K562 (cell line): ENCODE measurements around the gene DNAH3. TPM values are rescaled to one million over a fixed set of nuclear protein-coding genes. Genes with fewer than 3 reads are reported as not detected.
"Not testable (repeated sequence)": the region's sequence is repeated elsewhere in the genome, so short reads cannot be mapped to it uniquely, and the experiment has no call there.

ENCODE experiments used
- ATAC-seq: fragments of 200-7000 bp; cut with Tn5 transposase; 3 replicates; pipeline ENCODE4 v1.9.1; 2020; ENCODE audit warnings: moderate library complexity
- BruUV-seq: library from RNA; stranded (reverse); fragments of 400-500 nt; replicated peaks from 2 replicates; lab custom pipeline; 2021; lab: Mats Ljungman, UMichigan
- CTCF ChIA-PET: fragments of 300-600 bp; formaldehyde crosslinking; extraction: SDS; loops from one replicate; lab custom pipeline; 2021; ENCODE audit warnings: low intra/inter-chr PET ratio; lab: Yijun Ruan, JAX
- POLR2A ChIA-PET: fragments of 300-600, 350-650 bp; sonication (Branson Sonifier 250); formaldehyde crosslinking; extraction: SDS; loops from one replicate; lab custom pipeline; 2021; ENCODE audit warnings: antibody characterized with exemption, inconsistent platforms; lab: Yijun Ruan, JAX
- DNase-seq, 4 experiments: peaks; one replicate each; pipeline versions ENCODE4 v3.0.0 to v3.0.0-alpha.2; 2011 to 2018; ENCODE audit warnings: low spot score in 3 of 4, mixed read lengths in 3 of 4; ENCODE audit errors: extremely low read depth in 1 of 4
- FAIRE-seq: peaks from 2 replicates; lab custom pipeline; 2011; peaks lifted over from hg19 to GRCh38; lab: Jason Lieb, UNC
- H2AFZ ChIP-seq: 2 replicates; pipeline ENCODE4 v1.6.0; 2011; ENCODE audit warnings: low read depth, low read length, control low read depth, inconsistent platforms
- H3K27ac ChIP-seq: fragments of 200-600 bp; 3 replicates; pipeline ENCODE4 v1.8.0; 2011; ENCODE audit warnings: low read depth, mild to moderate bottlenecking, control low read depth, inconsistent platforms, low read length, moderate library complexity, mixed read lengths; ENCODE audit errors: extremely low read depth
- H3K27me3 ChIP-seq, 2 experiments: fragments of 300-600 bp in 1 of 2; 2 replicates in 1 of 2; 3 replicates in 1 of 2; pipeline versions ENCODE4 v1.6.0 to v1.8.0; 2011; ENCODE audit warnings: inconsistent platforms in 2 of 2, low read length in 2 of 2, mild to moderate bottlenecking in 1 of 2, mixed read lengths in 1 of 2, moderate library complexity in 1 of 2; ENCODE audit not compliant: control insufficient read depth in 2 of 2, insufficient read depth in 2 of 2
- H3K36me3 ChIP-seq: fragments of 300-600 bp; 3 replicates; pipeline ENCODE4 v1.8.0; 2011; ENCODE audit warnings: mild to moderate bottlenecking, low read length, inconsistent platforms; ENCODE audit not compliant: control insufficient read depth, insufficient read depth
- H3K4me1 ChIP-seq, 2 experiments: fragments of 200-600 bp in 1 of 2; replicated peaks in 1 of 2; 2 replicates in 1 of 2; 3 replicates in 1 of 2; pipeline versions ENCODE4 v1.5.1 to v1.8.0; 2011; ENCODE audit warnings: inconsistent platforms in 2 of 2, low read length in 2 of 2, mild to moderate bottlenecking in 1 of 2, mixed read lengths in 1 of 2, moderate library complexity in 1 of 2; ENCODE audit not compliant: control insufficient read depth in 2 of 2, insufficient read depth in 2 of 2
- H3K4me2 ChIP-seq: 2 replicates; pipeline ENCODE4 v1.6.1; 2011; ENCODE audit warnings: low read length, control low read depth, inconsistent platforms, mixed read lengths; ENCODE audit not compliant: insufficient read depth
- H3K4me3 ChIP-seq: fragments of 200-600 bp; sonication (generic), shearing (Covaris generic); 2 replicates; pipeline ENCODE4 v1.5.1; 2016; ENCODE audit warnings: control low read depth, inconsistent platforms
- H3K79me2 ChIP-seq: fragments of 200-600 bp; 3 replicates; pipeline ENCODE4 v1.8.0; 2011; ENCODE audit warnings: low read length, inconsistent platforms; ENCODE audit not compliant: control insufficient read depth, insufficient read depth
- H3K9ac ChIP-seq, 2 experiments: 2 replicates each; pipeline versions ENCODE4 v1.6.0 to v1.6.1; 2011; ENCODE audit warnings: low read depth in 2 of 2, low read length in 2 of 2, control low read depth in 1 of 2, inconsistent platforms in 1 of 2, mild to moderate bottlenecking in 1 of 2, mixed read lengths in 1 of 2; ENCODE audit not compliant: insufficient read depth in 1 of 2
- H3K9me1 ChIP-seq: one replicate; pipeline ENCODE4 v1.6.0; 2011; ENCODE audit warnings: inconsistent platforms, mild to moderate bottlenecking, low read length, moderate library complexity; ENCODE audit not compliant: control insufficient read depth, insufficient read depth
- H3K9me3 ChIP-seq: replicated peaks from 2 replicates; pipeline ENCODE4 v1.5.1; 2011; ENCODE audit warnings: low read depth, low read length, inconsistent platforms; ENCODE audit not compliant: control insufficient read depth, insufficient read depth
- H4K20me1 ChIP-seq: replicated peaks from 2 replicates; pipeline ENCODE4 v1.6.1; 2011; ENCODE audit warnings: low read length, inconsistent platforms, mixed read lengths; ENCODE audit not compliant: control insufficient read depth, insufficient read depth
- BRD4 ChIP-seq: fragments of 200-600 bp; sonication (generic); IDR thresholded peaks from 2 replicates; pipeline ENCODE4 v1.6.1; 2017; ENCODE audit warnings: inconsistent platforms
- CBX5 ChIP-seq: IDR thresholded peaks from 2 replicates; pipeline ENCODE4 v1.6.1; 2014; ENCODE audit warnings: low read depth, borderline replicate concordance
- CREB1 ChIP-seq, 2 experiments: sonication (generic) in 1 of 2; formaldehyde crosslinking in 1 of 2; IDR thresholded peaks; 2 replicates each; pipeline versions ENCODE4 v1.6.1 to v1.8.0; 2012 to 2022; ENCODE audit warnings: inconsistent platforms in 1 of 2, mild to moderate bottlenecking in 1 of 2, missing genetic modification reagents in 1 of 2, moderate library complexity in 1 of 2
- CREM ChIP-seq: IDR thresholded peaks from 2 replicates; pipeline ENCODE4 v1.6.1; 2014; ENCODE audit warnings: antibody characterized with exemption, low read depth
- E2F3 ChIP-seq: fragments of 250-450 bp; sonication (Bioruptor Pico); IDR thresholded peaks from 2 replicates; pipeline ENCODE4 v1.4.0; 2020; ENCODE audit warnings: mild to moderate bottlenecking
- ELF1 ChIP-seq: fragments of 200-800 bp; sonication (Bioruptor generic); IDR thresholded peaks from 2 replicates; pipeline ENCODE4 v1.6.1; 2016; ENCODE audit warnings: missing genetic modification characterization, missing compliant biosample characterization
- POLR2B ChIP-seq: fragments of 450-650 bp; IDR thresholded peaks from 2 replicates; pipeline ENCODE4 v1.6.1; 2018; ENCODE audit warnings: low read depth; ENCODE audit not compliant: partially characterized antibody
- RBM22 ChIP-seq: fragments of 200-400 bp; formaldehyde crosslinking; IDR thresholded peaks from 2 replicates; pipeline ENCODE4 v1.6.1; 2018; ENCODE audit warnings: low read length, low read depth; ENCODE audit not compliant: poor library complexity, severe bottlenecking
- RBM25 ChIP-seq: fragments of 200-400 bp; formaldehyde crosslinking; IDR thresholded peaks from 2 replicates; pipeline ENCODE4 v1.6.1; 2018; ENCODE audit warnings: low read length, low read depth, moderate library complexity; ENCODE audit not compliant: severe bottlenecking
- SMAD4 ChIP-seq: fragments of 250-450 bp; sonication (Bioruptor Pico); conservative IDR thresholded peaks from 2 replicates; pipeline ENCODE4 v1.8.0; 2021; ENCODE audit warnings: inconsistent platforms, mild to moderate bottlenecking, moderate library complexity
- SMARCA4 ChIP-seq: fragments of 450-650 bp; IDR thresholded peaks from 2 replicates; pipeline ENCODE4 v1.6.1; 2016
- TCF7L2 ChIP-seq: fragments of 150-350 bp; IDR thresholded peaks from 2 replicates; pipeline ENCODE4 v1.6.1; 2016; ENCODE audit warnings: low read depth, mild to moderate bottlenecking, low read length, moderate library complexity
- ZNF75A ChIP-seq: fragments of 450-650 bp; formaldehyde crosslinking; IDR thresholded peaks from 2 replicates; pipeline ENCODE4 v1.4.0; 2020; ENCODE audit warnings: mild to moderate bottlenecking
- WGBS: fragments of 100-300 bp; shearing (Covaris generic); methylation state at CpG from one replicate; pipeline ENCODE4 v1.1.6; 2016; ENCODE audit warnings: low coverage, mixed read lengths; ENCODE audit not compliant: insufficient coverage; ENCODE audit errors: missing lambda C conversion rate; 5-methylcytosine and 5-hydroxymethylcytosine counted together
- in situ Hi-C: fragments of 300-500 bp; cut with MboI; formaldehyde crosslinking; loops from 4 replicates; pipeline ENCODE4 v1.15.0; 2018; ENCODE audit warnings: inconsistent platforms, mixed read lengths
- intact Hi-C: fragments of 100-400 bp; cut with micrococcal nuclease; formaldehyde crosslinking; loops from 2 replicates; pipeline ENCODE4 v1.14.2; 2022
- polyA plus RNA-seq, 8 experiments: library from polyadenylated mRNA; depleted of rRNA in 4 of 8; stranded (reverse) in 5 of 8; unstranded in 3 of 8; fragments of >200 nt; fragmentation: Nextera tagmentation in 2 of 8; fragmentation: Illumina TruSeq in 1 of 8; extraction: Ambion mirVana in 2 of 8; extraction: Trizol in 1 of 8; gene quantifications; 2 replicates each; pipeline versions ENCODE4 v1.2.1 to v1.2.3, GENCODE V29; 2011 to 2014; ENCODE audit warnings: inconsistent platforms in 1 of 8, missing spikeins in 1 of 8
- total RNA-seq, 7 experiments: library from RNA; depleted of rRNA in 6 of 7; stranded (reverse); fragments of >200 nt in 6 of 7; fragmentation: Illumina TruSeq in 2 of 7; extraction: Trizol in 2 of 7; gene quantifications; 2 replicates each; pipeline versions ENCODE4 v1.2.1 to v1.2.3, GENCODE V29; 2011 to 2021; ENCODE audit warnings: low replicate concordance in 1 of 7
- TF ChIP-seq, protein P1 (sequence below): fragments of 450-650 bp; formaldehyde crosslinking; IDR thresholded peaks from 2 replicates; pipeline ENCODE4 v1.4.0; 2020; ENCODE audit warnings: mild to moderate bottlenecking
- TF ChIP-seq, protein P2 (sequence below): fragments of 450-650 bp; IDR thresholded peaks from 2 replicates; pipeline ENCODE4 v1.6.1; 2016; ENCODE audit warnings: low read depth, mild to moderate bottlenecking, moderate library complexity
- TF ChIP-seq, protein P3 (sequence below): sonication (generic); formaldehyde crosslinking; IDR thresholded peaks from 2 replicates; pipeline ENCODE4 v1.4.0; 2020; ENCODE audit warnings: mild to moderate bottlenecking, missing genetic modification reagents

DNAH3 gene
- total and polyA plus RNA-seq, 9 of the 15 experiments (the other 6 are each of a cell fraction or from before 2014, with no cell fraction given): 0.32 to 0.84 (median 0.44) TPM

DNA sequence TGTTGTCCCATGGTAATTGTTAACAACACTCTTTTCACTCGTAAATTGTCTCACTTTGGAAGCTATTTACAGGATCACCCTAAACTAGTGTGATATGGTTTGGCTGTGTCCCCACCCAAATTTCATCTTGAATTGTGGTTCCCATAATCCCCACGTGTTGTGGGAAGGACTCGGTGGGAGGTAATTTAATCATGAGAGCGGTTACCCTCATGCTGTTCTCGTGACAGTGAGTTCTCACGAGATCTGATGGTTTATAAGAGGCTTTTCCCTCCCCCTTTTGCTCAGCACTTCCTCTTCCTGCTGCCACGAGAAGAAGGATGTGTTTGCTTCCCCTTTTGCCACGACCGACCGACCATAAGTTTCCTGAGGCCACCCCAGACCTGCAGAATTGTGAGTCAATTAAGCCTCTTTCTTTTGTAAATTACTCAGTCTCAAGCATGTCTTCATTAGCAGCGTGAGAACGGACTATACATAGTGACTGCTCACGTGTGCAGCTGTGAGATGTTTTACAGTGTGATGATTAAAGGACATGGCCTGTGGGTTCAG is 34.4 kb downstream of the DNAH3 start (continued):
- TF ChIP-seq CREB1 (IDR thresholded peaks at IDR 0.05): no peak
- 0 out of 2 replicates have a peak, but pooled peaks have one; percentile 27 for TF ChIP-seq CREB1 (CRISPR knock-in tag; IDR thresholded peaks at IDR 0.05)
- TF ChIP-seq RBM22: no peak
- TF ChIP-seq SMAD4: no peak; the same call in 1 of the 2 replicates
- TF ChIP-seq BRD4: no peak
- TF ChIP-seq CBX5: no peak
- no peak for TF ChIP-seq ZNF75A (CRISPR knock-in tag)
- TF ChIP-seq RBM25: peak; percentile 40
- peak; percentile 61; the same call in 1 of the 2 replicates for TF ChIP-seq TCF7L2
- peak; percentile 62 for TF ChIP-seq POLR2B
- TF ChIP-seq, protein P1, sequence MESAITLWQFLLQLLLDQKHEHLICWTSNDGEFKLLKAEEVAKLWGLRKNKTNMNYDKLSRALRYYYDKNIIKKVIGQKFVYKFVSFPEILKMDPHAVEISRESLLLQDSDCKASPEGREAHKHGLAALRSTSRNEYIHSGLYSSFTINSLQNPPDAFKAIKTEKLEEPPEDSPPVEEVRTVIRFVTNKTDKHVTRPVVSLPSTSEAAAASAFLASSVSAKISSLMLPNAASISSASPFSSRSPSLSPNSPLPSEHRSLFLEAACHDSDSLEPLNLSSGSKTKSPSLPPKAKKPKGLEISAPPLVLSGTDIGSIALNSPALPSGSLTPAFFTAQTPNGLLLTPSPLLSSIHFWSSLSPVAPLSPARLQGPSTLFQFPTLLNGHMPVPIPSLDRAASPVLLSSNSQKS (CRISPR knock-in tag): no peak
- TF ChIP-seq, protein P2, sequence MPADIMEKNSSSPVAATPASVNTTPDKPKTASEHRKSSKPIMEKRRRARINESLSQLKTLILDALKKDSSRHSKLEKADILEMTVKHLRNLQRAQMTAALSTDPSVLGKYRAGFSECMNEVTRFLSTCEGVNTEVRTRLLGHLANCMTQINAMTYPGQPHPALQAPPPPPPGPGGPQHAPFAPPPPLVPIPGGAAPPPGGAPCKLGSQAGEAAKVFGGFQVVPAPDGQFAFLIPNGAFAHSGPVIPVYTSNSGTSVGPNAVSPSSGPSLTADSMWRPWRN: no peak
- no peak for TF ChIP-seq CREM
- peak; percentile 88 for TF ChIP-seq ELF1 (tag)
- TF ChIP-seq E2F3 (CRISPR knock-in tag): no peak
- TF ChIP-seq, protein P3, sequence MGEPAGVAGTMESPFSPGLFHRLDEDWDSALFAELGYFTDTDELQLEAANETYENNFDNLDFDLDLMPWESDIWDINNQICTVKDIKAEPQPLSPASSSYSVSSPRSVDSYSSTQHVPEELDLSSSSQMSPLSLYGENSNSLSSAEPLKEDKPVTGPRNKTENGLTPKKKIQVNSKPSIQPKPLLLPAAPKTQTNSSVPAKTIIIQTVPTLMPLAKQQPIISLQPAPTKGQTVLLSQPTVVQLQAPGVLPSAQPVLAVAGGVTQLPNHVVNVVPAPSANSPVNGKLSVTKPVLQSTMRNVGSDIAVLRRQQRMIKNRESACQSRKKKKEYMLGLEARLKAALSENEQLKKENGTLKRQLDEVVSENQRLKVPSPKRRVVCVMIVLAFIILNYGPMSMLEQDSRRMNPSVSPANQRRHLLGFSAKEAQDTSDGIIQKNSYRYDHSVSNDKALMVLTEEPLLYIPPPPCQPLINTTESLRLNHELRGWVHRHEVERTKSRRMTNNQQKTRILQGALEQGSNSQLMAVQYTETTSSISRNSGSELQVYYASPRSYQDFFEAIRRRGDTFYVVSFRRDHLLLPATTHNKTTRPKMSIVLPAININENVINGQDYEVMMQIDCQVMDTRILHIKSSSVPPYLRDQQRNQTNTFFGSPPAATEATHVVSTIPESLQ (CRISPR knock-in tag): no peak
- TF ChIP-seq SMARCA4: no peak; the same call in 1 of the 2 replicates
- TF ChIP-seq, all 486 proteins: peak for 78

DNA sequence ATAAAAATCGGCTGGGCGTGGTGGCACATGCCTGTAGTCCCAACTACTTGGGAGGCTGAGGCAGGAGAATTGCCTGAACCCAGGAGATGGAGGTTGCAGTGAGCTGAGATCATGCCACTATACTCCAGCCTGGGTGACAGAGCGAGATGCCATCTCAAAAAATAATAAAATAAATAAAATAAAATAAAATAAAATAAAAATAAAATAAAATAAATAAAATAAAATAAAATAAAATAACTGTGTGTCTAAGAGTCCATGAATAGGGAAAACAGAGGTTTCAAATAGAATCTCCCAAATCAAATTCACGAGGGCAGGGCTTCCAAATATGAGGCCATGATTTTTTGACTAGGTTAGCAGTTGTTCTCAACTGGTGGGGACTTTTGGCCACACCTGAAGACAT is 35.1 kb downstream of the DNAH3 start:
- H3K79me2 ChIP-seq, in situ Hi-C loops, DNase-seq, H3K9me3 ChIP-seq, H3K27me3 ChIP-seq, H4K20me1 ChIP-seq, H3K9me1 ChIP-seq, CTCF ChIA-PET, FAIRE-seq, H3K36me3 ChIP-seq, ATAC-seq, H3K4me1 ChIP-seq, intact Hi-C loops, H3K4me3 ChIP-seq, BruUV-seq: not testable (repeated sequence)
- peak overlapping the region; percentile 84 for H3K4me2 ChIP-seq
- WGBS: 83% methylated on average over 4 of the region's 4 CpGs
- POLR2A ChIA-PET: interaction anchor here (0.7 kb wide), 1 partner anchor 13 kb away, joined by 3 read pairs; no protein-coding TSS in a partner anchor
- H2AFZ ChIP-seq: peak overlapping the region; percentile 98
- H3K27ac ChIP-seq: peak overlapping the region; percentile 62; the same call in 1 of the 3 replicates
- H3K9ac ChIP-seq: peak overlapping the region in 1 of 2 experiments; percentile 60; a peak in 1 of 4 replicates
